GM20431 (cell line): ENCODE measurements around the gene ALK.

Experiments
- in situ Hi-C: fragments of 300-500 bp; cut with MseI, MboI; formaldehyde crosslinking; loops from one replicate; pipeline ENCODE4 v1.15.0; 2020; ENCODE audit warnings: low sequenced_read_pairs; ENCODE audit not compliant: unreplicated experiment

Gene ALK

GRCh38 chr2:29372185-29372584, 549.2 kb downstream of the ALK start:
- in situ Hi-C loops: no loop called here

DNA sequence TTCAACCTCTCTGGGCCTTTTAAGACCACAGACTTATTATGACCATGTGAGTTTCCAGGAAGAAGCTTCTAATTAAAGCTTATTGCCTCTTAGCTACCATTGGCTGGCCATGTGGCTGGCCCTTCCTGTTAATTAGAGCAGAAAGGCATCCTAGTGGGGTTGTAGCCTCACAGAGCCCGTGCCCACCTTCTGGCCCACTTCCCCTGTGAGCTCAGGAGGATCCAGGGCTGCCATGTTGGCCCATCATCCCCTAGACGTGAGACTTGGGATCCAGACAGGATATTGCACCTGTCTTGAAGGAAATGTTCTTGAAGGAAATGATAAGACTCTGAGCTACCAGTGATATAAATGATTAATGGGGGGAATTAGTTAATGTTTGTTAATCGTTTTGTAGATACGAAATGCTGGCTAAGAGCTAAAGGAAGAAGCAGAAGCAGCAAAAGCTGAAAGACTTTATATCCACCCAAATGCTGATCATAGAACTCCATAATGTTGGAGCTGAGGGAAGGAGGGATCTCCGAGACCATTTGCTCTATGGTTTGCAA, 550.7 kb downstream of the ALK start:
- in situ Hi-C loops: no loop called here

DNA sequence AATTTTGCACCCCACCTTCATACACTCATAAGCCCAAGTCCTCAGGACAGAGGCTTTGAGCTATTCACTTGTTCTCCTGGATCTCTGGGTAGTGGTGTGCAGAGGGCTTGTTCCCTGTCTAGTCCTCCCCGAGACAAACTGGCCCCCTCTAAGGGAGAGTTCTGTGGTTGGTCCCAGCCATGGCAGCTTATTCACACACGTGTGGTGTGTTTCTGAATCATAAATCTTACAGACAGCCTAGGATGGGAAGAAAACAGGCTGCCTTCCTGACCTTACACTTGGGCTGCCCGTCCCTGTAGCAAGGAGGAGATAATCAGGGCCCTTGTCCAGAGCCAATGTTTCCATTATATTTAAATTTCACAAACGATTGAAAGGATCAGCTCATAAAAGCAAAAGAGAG, 551.2 kb downstream of the ALK start:
- in situ Hi-C loops: no loop called here

DNA sequence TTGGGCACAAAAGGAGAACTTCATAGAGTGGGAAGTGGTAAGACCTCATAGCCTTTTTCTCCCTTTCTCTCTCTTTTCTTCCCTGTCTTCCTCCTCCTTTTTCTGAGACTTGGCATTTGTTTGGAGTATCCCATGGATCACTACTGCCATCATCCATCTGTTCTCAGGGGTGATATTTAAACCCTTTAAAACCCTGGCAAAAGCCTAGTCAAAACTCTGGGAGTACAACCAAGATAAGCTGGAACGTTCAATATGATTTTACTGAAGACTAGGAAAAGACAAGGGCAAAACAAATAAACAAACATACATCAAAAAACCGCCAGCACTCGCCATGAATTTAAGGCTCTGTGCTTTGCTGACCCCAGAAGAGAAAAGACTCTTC, 552.7 kb downstream of the ALK start:
- in situ Hi-C loops: no loop called here

- in situ Hi-C loops: no loop called here
These were observed 553.3 kb downstream of the ALK start for GRCh38 chr2:29367986-29368658.

DNA sequence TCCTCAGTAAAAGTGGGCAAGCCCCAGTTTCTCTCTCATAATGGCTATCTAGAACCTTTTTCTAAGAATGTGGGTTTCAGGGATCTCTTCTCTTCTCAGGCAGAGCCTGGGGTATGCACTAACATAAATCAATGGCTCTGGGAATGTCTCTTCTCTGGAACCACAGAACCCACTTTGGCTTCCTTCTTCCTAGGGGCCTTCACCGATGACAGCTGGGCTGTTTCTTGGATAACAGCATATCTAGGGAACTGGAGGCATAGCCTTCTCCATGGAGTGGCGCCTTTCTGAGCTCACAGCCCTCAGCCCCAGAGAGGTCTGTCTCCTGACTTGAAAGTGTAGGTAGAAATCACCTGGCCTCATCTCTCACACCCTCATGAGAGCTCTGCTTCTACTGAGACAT, 558.3 kb downstream of the ALK start:
- in situ Hi-C loops: no loop called here

DNA sequence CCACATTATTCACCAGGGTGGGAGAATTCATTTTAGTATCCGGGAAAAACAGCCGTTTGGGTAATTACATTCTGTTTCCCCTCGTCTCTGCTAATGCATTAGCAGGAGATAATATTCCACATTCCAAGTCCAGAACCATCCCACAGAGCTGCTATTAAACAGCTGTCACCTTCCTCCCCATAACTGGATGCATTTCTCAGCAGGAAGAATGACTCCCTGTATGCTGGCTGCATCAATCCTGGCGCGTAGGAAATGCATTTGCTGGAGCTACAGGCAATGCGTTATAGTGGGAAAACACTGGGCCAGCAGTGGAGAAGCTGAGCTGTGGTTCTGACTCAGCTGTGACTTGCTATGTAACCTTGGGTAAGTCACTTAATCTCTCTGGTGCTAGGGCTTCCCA, 560.2 kb downstream of the ALK start:
- in situ Hi-C loops: no loop called here

- in situ Hi-C loops: no loop called here
These were observed 561.2 kb downstream of the ALK start for GRCh38 chr2:29360016-29360784.

DNA sequence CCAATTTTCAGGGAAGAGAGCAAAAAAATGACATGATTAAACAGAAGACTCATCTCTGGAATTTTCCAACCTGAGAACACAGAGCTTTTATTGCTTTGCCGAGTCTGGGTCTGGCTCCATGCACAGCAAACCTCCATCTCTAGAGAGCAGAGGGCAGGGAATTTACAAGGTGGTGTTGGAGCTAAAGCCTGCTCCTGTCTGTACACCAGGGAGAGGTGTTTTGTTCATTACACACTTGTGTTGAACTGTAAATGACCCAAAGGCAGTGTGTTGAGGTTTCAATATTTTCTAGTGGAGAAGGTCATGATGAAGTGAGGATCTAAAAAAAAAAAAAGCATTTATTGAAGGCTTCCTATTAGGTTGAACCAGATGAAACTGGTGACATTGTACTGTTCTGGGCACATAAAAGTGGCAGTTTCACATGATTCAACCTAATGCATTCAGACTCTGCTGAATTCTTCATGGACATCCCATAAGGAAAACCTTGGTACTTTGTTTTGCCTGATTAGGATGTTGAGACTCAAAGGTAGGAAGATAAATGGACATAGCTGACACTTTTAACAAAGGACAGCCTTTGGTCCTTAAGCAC, 567.9 kb downstream of the ALK start:
- in situ Hi-C loops: no loop called here

DNA sequence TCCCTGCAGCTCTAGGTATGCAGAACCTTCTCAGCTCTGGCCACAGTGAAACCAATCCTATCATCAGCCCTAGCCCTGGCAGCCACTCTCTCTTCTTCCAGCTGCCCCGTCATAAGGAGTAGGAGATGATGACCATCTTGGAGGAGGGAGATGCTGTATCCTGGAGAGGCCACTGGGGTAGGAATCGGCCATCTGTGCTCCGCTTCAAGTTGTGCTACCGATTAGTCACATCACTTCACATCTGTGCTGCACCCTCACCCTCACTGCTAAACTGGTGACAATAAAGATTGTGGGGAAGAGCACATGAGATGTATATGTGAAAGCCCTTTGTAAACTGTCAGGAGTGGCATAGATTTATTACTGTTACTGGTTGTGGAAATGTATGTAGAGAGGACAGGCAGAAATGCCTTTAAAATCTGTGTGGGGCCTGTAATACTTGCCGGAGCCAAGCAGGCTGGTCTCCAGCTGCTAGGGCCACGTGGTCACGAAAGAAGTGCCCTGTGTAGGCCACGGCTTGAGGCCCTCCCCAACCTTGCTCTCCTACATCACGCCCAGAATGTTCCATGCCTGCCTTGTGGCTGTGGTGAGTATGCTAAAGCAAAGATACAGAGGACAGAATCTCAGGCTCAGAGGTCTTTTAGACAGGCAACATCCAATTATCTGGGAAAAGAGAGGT, 569.3 kb downstream of the ALK start:
- in situ Hi-C loops: no loop called here

- in situ Hi-C loops: no loop called here
These were observed 570.1 kb downstream of the ALK start for GRCh38 chr2:29351248-29351647.

DNA sequence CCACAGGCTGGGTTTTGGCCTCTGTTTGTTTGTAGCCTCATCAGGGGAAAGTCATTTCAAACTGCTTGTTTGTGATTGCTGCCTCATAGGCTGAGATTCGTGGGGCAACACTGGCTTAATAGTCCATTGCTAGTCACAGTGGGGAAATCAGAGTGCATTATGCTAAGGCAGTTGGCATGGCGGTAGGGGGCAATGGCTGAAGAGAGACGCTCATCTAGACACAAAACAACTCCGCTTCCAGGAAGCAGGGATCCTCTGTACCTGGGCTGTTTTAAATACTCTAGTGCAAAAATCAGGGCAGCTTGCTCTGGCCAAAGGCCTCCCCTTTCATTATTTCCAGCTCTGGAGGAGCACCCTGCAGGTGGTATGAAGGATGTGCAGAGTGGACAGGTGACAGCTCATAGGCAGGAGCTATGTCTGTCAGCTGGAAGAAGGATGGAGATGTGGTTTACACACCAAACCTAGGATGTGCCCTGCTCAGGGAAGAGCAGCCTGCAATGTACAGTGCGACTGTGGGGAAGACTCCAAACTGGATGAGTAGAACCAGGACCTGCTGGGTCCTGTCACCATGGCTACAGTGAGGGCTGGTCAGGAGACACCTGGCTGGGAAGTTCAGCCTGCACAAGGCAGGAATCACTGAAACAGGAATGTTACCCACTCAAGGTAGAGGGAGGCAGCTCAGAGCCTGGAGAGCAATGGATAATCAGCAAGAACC, 571.9 kb downstream of the ALK start:
- in situ Hi-C loops: no loop called here

DNA sequence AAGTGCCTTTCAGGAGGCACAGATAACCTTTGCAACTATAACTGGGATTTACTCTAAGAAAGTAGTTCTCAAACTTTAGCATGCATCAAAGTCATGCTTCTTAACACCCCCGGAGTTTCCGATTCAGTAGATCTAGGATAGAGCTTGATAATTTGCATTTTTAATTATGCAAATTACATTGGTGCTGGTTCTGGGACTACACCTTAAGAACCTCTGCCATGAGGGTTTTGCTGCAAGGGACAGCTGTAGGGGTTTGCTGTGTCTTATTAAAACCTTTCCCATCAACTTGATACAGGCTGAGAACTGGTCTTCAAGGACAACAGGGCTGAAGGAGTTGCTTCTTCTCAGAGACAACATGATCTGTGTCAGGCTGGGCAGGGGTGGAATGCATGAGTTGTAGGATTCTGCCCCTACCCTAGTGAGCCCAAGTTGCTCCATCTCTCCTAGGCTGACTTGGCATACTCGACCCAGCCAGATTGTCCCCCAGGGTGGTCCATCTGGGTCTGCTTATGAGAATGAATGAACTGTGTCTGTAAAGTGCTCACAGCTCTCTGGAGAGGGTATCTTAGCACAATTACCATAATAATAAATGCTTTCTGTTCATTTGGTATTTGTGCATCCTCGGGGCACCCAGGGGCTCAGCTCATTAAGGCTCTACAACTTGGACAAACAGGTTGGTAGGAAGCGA, 573.5 kb downstream of the ALK start:
- in situ Hi-C loops: no loop called here

DNA sequence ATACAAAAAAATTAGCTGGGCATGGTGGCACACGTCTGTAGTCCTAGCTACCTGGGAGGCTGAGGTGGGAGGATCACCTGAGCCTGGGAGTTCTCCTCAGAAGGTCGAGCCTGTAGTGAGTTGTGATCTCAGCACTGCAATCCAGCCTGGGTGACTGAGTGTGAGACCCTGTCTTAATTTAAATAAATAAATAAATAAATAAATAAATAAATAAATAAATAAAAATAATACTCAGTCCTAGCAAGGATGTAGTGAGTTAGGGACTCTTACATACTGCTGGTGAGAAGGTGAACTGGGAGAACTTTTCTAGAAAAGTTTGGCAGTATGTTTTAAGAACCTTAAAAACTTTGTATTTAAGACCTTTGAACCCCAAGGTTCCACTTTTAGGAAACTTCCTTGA, 576.1 kb downstream of the ALK start:
- in situ Hi-C loops: no loop called here

DNA sequence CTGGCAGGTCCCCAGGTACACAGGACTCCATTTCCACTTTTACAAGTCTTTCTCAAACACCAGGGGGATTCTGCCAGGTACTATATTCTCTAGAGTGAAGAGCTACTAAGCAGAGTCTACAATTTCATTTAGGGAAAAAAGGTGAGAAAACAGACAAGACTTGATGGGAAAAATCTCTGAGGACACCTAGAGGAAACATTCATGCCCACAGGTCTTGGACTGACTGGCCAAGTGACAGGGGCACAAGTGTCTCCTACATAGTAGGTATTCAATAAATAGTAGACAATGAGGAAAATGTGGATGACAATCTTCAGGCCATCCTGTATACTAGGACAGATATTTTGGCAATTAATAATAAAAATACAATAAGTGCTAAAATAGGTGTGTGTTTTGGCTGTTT, 577.6 kb downstream of the ALK start:
- in situ Hi-C loops: no loop called here

DNA sequence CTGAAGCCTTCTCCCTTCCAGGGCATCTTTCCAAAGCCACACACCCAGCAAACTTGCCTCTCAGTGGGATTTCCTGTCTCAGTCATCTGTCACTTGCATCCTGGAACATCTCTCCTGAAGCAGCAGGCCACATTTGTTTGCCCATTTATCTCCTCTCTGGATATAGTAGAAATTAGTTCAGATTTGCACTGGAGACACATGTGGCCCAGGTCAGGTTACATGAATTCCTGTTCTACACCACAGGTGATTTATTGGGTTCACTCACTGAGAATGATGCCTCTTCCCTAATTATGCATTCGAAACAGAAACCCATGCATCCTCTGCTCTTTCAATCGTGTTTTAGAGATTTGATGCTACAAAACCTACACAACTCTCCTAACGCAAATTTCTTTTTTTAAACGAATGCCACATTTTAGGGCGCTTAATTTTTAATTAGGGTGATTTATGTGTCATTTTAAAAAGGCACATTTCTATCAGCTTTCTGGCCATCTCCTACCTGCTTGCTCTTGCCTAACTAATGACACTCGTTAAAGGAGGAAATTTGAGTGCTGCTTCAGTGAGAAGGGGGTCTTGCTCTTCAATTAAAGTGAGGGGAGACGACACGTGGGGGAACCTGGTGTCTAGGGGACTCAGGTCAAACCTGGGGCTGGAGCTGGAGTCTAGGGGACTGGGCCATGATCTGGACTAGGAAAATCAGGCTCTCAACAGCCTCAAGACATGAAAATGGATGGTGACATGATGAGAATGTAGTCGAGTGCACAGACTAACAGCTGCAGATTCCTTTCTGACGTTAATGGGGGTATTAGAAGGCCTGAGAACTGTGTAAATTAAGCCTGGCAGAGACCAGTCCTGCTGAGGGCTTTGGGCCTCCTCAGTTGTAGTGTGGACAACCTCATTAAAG, 584.8 kb downstream of the ALK start:
- in situ Hi-C loops: no loop called here

DNA sequence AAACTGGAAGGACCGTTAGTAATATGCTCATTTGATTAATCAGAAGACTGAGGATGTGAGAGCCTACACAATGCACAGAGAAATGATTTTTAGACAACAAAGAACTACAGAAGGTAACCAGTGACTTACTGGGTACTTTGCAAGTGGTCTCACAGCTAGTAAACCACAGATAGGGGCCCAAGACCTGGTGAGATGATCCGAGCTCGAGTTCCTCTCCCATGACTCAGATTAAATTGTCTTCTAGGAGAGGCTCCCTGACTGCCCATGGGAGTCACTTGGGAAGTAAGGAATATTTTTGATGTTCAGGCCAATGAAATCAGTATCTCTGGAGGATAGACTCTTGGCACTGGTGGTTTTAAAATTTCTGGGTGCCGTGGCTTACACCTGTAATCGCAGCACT, 586.0 kb downstream of the ALK start:
- in situ Hi-C loops: no loop called here

GRCh38 chr2:29334706-29335105, 586.7 kb downstream of the ALK start:
- in situ Hi-C loops: no loop called here

- in situ Hi-C loops: no loop called here
These were observed 588.8 kb downstream of the ALK start for GRCh38 chr2:29332540-29332939.
